ENCODE results near the gene TBRG1.
A peak's percentile ranks its signal among the peaks of the same experiment; 100 is the strongest.

TBRG1 gene

GRCh38 chr11:124643042-124643604 is 20.5 kb downstream of the TBRG1 start:
- DNase-seq (ENCODE audit: low read depth) = no peak
- H3K4me3 ChIP-seq (ENCODE audit: low read depth, low read length) = no peak overlapping the region
- TF ChIP-seq CTCF (conservative IDR thresholded peaks at IDR 0.05; ENCODE audit: low read depth, low read length) = no peak

DNA sequence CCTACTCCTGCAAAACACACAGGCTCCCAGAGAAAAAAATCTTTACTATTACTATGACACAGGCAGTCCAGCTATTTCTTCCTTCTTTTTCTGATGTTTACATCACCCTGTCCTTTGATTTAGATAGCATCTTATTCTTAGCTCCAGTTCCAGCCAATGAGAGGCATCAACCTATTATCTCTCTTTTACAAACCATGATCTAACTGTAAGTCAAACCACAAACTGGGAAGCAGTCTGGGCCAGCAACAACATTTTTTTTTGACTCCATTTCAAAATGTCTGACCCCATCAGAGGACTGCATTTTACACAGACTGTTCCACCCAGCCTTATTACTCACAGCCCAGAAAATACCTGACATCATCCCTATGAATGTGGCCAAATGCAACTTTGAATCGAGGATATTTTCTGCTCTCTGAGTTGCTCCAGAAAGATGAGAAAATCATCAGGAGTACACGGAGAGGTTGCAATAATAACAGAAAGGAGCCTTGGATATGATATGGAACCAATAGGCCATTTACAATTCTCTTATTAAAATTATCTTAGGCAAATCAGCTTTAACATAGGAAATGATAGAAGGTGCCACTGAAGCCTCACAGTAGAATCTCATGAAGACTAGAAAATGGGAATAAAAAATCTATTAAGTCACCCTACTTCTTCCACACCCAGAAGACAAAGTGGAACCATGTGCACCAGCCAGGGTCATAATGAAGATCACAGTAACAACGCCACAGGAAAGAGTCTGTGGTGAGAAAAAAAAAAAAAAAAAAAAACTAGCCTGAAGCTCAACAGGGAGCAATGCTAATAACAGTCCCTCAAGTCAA is 21.2 kb downstream of the TBRG1 start:
- H3K4me3 ChIP-seq (ENCODE audit: low read depth, low read length) = no peak overlapping the region
- no peak for TF ChIP-seq CTCF (conservative IDR thresholded peaks at IDR 0.05; ENCODE audit: low read depth, low read length)
- DNase-seq (ENCODE audit: low read depth) = peak; percentile 97

DNA sequence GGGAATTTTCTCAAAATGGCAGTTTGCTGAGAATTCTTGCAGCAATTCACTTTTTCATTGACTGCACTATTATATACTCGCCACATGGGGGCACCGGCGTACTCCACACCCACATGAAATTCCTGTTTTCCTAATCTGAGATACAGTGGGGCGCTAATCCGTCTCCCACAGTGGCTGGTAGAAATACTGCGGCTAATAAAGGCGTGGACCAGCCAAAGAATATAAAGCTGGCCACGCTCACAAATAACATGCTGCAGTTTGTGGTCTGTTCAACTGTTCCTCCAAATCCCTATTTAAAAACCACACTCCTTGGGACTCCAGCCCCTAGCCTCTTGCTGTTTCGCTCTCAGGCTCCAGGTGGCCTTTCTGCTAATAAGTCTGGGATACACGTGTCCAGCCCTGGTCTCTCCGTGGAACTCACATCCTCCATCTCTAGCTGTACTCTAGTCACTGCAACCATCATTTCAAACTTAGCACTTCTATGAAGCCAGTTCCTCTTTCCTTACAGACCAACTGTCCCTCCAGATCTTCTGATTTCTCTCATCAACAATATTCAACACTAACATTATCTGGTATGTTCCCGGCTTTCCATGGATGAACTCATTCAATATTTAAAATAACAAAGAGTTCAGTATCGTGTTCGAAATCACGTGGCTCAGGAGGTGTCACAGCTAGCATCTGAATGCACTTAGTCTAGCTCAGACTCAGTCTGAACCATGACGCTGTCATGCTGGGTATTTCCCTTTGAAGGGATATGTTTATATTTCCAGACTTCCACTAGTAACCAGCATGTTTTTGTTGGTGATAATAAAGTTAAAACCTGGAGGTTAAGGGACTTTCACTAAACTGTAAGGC is 22.0 kb downstream of the TBRG1 start:
- H3K4me3 ChIP-seq (ENCODE audit: low read depth, low read length) = peak overlapping the region; percentile 43
- TF ChIP-seq CTCF (conservative IDR thresholded peaks at IDR 0.05; ENCODE audit: low read depth, low read length) = peak; percentile 81
- DNase-seq (ENCODE audit: low read depth) = peak; percentile 89

DNA sequence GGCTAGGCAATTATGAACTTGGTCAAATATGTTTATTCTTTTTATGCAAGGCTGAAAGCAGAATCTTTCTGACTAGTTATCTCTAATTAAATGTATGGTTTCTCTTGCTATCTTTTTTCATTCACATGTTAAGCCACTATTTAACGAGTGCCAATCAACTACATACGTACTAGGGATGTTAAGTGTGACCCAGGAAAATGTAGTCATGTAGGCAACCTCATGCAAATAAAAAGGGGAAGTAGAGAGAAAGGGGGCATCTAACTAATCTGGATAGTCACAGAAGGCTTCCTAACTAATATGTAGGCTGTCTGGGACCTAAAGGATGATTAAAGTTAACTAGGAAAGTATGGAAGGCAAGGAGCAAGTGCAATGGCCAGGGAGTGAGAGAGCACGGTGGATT is 23.5 kb downstream of the TBRG1 start:
- TF ChIP-seq CTCF (conservative IDR thresholded peaks at IDR 0.05; ENCODE audit: low read depth, low read length) = no peak
- no peak for DNase-seq (ENCODE audit: low read depth)
- H3K4me3 ChIP-seq (ENCODE audit: low read depth, low read length) = no peak overlapping the region

GRCh38 chr11:124648610-124649009 is 25.9 kb downstream of the TBRG1 start:
- H3K4me3 ChIP-seq (ENCODE audit: low read depth, low read length) = no peak overlapping the region
- DNase-seq (ENCODE audit: low read depth) = no peak
- no peak for TF ChIP-seq CTCF (conservative IDR thresholded peaks at IDR 0.05; ENCODE audit: low read depth, low read length)

DNA sequence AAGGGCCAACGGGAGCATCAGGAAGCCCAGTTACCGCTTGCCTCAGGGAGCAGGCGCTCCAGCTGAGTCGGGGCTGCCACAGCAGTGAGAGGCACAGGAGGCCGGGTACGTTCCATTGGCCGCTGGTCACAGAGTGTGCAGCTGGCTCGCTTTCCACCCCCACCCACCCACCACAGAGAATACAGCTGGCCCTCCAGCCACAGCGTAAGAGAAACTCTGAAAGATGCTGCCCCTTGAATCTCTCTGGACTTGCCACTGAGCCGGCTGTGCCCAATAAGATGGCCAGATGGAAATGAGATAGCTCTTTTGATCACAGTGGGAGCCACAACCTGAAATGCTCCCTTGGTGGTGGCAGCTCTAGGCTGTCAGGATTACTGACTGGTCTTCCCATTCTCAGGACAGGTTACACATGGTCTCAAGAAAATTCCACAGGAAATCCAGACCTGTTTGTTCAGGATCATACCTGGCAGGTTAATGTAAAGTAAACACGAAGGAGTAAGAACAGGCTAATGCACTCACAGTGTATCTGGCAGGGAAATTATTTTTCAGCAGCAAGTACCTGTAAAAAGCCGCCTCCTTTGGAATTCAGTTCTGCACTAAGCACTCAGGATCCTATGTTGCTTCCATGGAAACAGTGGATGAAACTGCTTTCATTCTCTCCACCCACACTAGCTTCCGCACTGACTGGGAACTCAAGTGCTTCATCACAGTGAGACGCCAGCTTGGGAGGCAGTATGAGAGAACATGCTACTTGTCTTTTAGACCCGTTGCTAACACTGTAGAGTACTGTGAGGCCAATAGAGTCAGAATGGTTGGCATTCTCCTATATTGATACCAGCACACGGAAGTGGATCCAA is 34.3 kb downstream of the TBRG1 start:
- DNase-seq (ENCODE audit: low read depth) = peak; percentile 75
- TF ChIP-seq CTCF (conservative IDR thresholded peaks at IDR 0.05; ENCODE audit: low read depth, low read length) = no peak
- H3K4me3 ChIP-seq (ENCODE audit: low read depth, low read length) = no peak overlapping the region

All from choroid plexus epithelial cell (primary cell).